Middle frontal gyrus (tissue), 1 donor: ENCODE measurements around the gene ARHGAP32.
"Not testable (repeated sequence)": the region's sequence is repeated elsewhere in the genome, so short reads cannot be mapped to it uniquely, and the experiment has no call there.

Experiments
- DNase-seq: peaks from one replicate; pipeline ENCODE4 v3.0.0-alpha.2; 2015; ENCODE audit warnings: low spot score; ENCODE audit errors: extremely low spot score

Gene ARHGAP32

DNA sequence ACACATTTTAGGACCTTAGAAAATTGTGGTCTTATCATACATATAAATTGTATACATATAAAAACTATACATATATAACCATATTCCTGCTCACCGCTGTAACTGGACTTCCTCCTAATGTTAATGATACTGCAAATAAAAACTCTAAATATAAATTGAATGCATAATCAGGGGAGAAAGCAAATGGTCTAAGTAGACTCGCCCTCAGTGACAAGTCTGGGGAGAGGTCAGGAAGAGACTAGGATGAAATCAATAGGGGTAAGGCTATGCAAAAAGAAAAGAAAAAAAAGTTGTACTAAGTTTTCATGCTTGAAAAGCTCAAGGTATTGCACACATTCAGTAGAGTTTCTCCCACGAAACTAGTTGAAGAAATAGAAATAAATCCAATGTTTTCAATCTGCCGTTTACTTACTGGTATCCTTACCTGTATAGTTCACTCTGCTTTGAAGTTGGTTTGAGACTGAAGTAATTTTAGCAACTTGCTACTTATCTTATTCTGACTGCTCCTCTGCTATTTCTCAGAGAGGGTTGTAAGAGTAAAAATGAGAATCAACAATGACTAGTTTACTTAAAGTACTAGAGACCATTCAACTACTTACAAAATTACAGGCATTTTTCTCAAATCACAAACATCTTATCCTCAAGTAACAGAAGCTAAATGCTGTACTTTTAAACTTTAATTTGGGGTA is 12.2 kb upstream of the ARHGAP32 start:
- DNase-seq = no peak

DNA sequence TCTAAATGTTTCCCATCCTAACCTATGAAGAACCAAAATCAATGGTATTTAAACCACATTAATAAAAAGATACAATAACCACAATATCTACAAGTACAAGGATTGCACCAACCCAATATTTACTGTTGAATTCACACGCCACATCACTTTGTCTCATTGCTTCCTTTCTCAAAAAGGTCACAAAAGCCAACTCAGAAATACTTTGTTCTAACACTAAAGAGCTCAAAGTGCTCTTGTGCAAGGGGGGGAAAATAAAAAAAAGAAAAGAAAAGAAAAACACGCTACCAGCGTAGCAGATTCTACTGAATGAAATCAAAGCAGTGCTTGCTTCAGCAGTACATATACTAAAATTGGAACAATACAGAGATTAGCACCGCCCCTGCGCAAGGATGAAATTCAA is 10.5 kb upstream of the ARHGAP32 start:
- no peak for DNase-seq

DNA sequence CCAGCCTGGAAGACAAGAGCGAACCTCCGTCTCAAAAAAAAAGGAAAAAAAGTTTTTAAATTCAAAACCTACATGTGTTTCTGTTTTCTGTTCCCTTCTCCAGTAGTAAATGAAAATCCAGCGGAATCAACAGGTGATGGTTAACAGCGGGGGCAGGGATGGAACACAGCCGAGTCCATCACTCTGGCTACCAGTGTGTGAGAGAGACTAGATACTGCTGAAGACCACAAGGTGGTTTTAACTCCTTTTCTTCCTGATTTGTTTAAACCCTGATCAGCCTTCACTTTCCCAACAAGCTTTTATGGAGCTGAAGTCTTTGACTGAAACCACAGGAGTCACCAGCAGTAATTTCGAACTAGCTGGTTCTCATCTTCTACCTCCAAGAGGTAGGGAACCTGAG is 3.6 kb upstream of the ARHGAP32 start:
- no peak for DNase-seq

DNA sequence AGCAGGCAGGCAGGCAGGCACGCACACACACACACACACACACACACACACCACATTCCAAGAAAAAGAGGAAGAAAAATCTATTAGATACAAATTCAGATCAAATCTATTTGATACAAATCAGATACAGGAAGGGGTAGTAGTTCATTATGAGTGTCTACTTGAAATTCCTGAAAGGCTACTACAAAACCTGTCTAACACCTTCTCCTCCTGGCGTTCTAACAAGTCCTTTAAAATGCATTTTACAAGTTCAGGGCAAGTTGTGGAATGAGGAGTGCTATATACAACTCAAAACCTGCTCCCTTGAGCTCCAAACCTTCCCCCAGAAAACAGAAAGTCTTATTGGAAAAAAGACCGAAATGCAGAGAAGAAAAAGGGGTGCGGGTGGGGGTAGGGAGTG is 476 bp downstream of the ARHGAP32 start:
- no peak for DNase-seq

DNA sequence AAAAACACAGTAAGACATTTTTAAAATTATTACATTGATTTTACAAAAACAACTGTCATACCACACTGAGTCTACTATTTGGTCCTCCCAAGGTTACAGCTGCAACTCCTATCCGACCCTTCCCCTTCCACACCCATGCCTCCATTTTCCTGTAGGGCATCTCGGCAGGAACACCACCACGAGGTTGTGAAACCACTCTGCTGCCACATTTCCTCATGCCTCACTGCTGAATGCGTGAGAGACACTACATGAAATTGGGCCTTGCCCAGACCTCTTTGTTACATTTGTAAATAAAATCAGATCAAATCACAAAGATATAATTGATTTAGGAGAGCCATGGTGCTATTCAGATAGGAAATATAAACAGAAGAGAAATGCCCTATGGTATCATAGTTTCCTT is 2.0 kb downstream of the ARHGAP32 start:
- no peak for DNase-seq

DNA sequence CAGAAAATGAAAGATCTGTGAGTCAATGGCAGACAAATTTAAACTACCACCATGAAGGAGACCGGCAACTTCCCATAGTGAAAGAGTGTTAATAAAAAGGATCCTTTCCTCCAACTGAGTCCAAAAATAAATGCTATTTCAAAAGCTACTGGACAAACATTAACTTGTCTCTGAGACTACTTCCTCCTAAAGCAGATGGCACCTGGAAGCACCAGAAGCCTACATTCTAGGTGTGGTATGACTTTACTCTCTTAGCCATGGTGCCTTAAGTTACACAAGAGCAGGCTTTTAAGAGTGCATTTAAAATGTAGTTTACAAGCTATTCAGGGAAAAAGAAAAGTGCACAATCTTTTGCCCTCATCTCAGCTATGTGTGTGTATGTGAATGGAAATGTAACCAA is 2.5 kb downstream of the ARHGAP32 start:
- DNase-seq = no peak

DNA sequence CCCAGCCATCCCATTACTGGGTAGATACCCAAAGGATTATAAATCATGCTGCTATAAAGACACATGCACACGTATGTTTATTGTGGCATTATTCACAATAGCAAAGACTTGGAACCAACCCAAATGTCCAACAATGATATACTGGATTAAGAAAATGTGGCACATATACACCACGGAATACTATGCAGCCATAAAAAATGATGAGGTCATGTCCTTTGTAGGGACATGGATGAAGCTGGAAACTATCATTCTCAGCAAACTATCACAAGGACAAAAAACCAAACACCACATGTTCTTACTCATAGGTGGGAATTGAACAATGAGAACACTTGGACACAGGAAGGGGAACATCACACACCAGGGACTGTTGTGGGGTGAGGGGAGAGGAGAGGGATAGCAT is 7.0 kb downstream of the ARHGAP32 start:
- not testable (repeated sequence) for DNase-seq

DNA sequence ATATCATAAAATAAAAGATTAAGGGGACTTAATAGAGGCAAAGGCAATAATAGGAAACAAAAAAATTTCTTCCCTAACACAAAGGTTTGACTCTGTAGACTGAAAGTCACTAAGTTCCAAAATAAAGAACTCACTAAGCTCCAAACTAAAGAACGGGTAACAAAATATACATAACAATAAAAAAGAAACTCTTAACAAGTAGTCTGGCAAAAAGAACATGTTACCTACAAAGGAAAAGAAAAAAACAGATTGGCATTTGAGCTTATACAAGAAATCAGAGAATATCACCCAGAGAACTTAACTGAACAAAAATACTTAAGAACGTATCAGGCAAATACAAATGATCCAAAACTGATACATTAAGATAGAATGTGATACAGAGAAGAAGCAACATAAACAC is 7.5 kb downstream of the ARHGAP32 start:
- DNase-seq = no peak

DNA sequence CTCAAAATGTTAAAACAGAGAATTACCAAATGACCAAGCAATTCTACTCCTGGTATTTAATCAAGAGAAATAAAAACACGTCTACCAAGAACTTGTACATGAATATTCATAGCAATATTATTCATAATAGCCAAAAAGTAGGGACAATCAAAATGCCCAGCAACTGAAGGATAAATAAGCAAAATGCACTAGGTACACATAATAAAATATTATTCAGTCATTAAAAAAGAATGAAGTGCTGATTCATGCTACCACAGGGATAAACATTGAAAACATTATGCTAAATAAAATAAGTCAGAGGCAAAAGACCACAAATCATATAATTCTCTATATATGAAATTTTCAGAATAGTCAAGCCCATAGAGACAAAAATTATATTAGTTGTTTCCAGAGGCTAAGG is 24.8 kb downstream of the ARHGAP32 start:
- DNase-seq = no peak

DNA sequence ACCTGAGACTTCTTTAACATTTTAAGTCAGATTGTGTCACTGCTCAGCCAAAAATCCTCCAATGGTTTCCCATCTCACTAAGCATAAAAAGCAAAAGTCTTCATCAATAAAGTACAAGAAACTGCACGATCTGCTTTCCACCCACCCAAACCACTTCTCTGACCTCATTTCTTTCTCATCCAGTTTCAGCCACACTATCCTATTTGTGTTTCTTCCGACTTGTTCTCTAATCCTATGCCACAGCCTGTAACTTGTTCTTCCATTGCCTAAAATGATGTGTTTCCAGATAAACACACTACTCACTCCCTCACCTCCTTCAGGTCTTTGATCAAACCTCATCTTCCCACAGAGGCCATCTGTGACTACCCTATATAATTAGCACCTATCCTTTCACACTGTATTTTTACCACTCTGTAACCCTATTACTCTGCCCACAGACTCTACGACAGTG is 28.4 kb downstream of the ARHGAP32 start:
- no peak for DNase-seq

DNA sequence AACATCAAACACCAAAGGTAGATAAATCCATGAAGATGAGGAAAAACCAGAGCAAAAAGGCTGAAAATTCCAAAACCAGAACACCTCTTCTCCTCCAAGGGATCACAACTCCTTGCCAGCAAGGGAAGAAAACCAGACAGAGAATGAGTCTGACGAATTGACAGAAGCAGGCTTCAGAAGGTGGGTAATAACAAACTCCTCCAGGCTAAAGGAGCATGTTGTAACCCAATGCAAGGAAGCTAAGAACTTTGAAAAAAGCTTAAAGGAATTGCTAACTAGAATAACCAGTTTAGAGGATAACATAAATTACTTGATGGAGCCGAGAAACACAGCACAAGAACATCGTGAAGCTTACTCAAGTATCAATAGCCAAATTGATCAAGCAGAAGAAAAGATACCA is 35.0 kb downstream of the ARHGAP32 start:
- DNase-seq = not testable (repeated sequence)

DNA sequence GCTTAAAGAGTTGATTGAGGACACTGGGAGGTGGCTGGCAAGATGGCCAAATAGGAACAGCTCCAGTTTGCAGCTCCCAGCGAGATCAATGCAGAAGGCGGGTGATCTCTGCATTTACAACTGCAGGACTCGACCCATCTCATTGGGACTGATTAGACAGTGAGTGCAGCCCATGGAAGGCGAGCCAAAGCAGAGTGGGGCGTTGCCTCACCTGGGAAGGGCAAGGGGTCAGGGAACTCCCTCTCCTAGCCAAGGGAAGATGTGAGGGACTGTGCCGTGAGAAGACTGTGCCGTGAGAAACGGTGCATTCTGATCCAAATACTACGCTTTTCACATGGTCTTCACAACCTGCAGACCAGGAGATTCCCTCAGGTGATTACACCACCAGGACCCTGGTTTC is 36.4 kb downstream of the ARHGAP32 start:
- DNase-seq = no peak

DNA sequence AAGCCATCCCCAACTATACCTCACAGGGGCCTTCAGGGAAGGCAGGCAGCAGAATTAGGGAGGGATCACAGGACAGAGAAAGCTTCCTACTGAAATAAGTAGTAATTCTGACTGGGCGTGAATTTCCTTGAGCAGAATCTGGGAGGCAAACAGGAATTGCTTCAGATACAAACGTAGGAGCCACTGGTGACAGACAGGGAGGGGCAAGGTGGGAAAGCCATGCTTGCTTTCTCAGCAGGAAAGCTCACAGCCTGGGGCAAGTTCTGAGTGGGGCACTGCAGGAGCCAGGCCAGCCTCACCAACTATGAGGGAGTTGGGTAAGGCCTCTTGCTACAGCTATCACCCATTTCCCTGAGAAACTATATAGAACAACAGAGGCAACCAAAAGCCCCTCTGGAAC is 43.6 kb downstream of the ARHGAP32 start:
- DNase-seq = no peak

DNA sequence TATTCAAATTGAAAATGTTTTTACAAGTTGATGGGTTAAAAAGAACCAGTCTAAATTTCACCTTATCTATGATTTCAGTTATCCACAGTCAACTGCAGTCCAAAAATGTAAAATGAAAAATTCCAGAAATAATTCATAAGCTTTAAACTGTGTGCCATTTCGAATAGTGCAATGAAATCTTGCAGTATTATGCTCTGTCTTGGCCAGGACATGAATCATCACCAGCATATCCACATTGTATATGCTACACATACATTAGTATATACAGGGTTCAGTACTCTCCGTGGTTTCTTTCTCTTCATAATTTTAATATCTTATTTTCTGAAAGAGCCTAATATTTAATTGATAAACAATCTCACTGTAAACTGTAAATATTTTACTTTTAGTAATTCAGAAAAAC is 45.9 kb downstream of the ARHGAP32 start:
- DNase-seq = no peak

DNA sequence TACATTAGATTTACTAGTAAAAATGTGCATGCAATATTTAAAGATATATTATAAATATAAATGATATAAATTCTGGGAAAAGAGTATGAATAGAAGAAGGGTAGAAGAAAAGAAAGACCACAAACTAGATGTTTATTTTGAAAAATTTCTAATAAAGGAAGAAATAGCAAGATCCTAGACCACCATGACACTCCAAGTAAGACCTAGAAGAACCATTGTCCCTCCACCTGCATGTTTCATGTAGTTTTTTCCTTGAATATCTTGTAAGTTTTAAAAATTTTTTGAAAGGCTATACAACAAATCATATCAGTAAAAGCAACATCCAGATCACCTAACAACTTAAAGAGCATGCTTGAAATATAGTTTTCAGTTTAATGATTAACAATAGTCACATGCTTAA is 46.8 kb downstream of the ARHGAP32 start:
- no peak for DNase-seq

DNA sequence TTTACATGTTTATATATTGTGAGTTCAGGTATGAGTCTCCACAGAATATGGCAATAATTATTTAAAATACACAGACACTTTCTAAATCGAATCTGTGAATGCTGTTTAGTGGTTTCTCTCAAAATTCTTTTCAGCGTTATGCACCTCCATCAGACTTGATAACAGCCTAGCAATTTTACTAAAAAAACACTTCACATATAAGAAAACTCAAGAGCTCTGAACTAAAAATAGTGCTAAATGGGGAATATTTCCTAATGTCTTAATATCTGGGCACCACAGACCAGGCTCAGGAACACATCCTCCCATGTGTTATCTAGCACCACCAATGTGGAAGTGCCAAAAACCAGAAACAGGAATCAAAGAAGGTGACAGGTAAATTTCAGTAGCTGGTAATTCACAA is 47.9 kb downstream of the ARHGAP32 start:
- DNase-seq = no peak

DNA sequence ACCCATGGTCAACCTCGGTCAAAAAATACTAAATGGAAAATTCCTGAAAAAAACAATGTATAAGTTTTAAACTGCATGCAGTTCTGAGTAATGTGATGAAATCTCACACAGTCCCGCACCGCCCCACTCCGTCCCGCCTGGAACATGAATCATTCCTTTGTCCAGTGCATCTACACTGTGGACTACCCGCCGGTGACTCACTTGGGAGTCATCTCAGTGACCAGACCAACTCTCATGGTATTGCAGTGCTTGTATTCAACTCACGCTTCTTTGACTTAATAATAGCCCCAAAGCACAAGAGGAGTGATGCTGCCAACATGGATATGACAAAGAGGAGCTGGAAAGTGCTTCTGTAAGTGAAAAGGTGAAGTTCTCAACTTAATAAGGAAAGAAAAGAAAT is 48.8 kb downstream of the ARHGAP32 start:
- DNase-seq = no peak

DNA sequence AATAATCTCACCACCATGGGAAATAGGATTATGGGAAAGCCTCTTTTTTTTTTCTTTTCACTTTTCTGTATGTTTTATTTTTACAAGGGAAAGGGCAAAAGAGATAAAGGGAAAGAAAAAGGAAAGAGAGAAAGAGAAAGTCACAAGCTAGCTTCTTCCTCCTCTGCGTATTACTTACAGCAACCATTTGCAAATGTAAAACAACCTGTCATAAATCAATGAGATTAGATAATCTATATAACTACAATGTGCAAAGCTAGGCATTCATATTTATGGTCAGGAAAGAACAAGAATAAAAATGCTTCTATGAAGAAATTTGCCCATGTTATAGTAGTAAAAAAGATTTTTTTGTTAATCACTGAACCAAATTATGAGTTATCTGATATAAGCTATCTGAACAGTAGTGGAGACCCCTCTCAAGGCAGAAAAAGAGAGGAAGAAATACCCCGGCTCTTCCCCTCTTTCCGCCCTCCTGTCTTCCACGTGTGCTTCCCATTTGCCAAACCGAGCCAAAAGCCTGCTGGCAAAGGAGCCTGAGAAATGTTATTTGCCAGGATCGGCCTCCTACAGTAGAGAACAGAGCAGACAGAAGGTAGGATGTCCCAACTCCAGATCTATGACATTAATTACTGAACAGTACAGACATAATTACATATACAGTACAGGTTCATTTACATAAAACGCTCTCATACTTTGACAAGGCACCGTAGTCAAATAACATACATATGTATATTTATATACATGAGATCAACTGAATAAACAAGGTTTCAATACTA is 50.2 kb downstream of the ARHGAP32 start:
- DNase-seq = no peak

DNA sequence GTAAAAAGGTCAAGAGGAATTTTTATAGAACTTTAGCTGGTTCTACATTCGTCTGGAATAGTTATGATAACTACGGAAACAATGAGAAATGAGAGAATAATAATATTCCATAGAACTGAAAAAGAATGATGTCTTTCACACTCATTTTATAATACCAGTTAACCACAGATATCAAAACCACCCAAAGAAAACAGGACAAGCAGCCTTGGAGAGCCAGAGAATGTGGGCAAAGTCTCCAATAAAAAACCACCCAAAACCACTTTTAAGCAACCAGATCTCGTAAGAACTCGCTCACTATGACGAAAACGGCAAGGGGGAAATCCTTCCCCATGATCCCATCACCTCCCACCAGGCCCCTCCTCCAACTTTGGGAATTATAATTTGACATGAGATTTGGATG is 60.8 kb downstream of the ARHGAP32 start:
- DNase-seq = no peak

DNA sequence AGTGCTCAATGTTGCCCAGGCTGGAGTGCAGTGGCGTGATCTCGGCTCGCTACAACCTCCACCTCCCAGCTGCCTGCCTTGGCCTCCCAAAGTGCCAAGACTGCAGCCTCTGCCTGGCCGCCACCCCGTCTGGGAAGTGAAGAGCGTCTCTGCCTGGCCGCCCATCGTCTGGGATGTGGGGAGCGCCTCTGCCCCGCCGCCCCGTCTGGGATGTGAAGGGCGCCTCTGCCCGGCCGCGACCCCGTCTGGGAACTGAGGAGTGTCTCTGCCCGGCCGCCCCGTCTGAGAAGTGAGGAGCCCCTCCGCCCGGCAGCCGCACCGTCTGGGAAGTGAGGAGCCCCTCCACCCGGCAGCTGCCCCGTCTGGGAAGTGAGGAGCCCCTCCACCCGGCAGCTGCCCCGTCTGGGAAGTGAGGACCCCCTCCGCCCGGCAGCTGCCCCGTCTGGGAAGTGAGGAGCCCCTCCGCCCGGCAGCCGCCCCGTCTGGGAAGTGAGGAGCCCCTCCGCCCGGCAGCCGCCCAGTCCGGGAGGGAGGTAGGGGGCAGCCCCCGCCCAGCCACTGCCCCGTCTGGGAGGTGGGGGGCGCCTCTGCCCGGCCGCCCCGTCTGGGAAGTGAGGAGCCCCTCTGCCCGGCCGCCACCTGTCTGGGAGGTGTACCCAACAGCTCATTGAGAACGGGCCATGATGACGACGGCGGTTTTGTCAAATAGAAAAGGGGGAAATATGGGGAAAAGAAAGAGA is 63.1 kb downstream of the ARHGAP32 start:
- DNase-seq = not testable (repeated sequence)

DNA sequence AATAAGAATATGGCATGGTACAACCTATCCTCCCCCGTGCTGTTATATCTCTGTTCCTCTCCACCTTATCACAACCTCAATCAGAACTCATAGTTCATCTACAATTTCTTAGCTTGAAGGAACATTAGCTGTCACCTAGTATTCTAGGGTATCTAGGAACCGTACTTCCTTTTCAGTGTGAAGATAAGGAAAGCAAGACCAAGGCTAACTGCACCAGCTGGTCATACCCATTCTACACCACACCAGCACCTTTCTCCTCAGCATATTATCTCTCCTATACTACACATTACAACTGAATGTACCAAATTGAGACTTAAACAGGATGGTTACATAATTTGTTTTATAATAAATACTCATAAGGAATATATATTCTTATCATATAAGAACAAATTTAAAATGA is 73.1 kb downstream of the ARHGAP32 start:
- no peak for DNase-seq

DNA sequence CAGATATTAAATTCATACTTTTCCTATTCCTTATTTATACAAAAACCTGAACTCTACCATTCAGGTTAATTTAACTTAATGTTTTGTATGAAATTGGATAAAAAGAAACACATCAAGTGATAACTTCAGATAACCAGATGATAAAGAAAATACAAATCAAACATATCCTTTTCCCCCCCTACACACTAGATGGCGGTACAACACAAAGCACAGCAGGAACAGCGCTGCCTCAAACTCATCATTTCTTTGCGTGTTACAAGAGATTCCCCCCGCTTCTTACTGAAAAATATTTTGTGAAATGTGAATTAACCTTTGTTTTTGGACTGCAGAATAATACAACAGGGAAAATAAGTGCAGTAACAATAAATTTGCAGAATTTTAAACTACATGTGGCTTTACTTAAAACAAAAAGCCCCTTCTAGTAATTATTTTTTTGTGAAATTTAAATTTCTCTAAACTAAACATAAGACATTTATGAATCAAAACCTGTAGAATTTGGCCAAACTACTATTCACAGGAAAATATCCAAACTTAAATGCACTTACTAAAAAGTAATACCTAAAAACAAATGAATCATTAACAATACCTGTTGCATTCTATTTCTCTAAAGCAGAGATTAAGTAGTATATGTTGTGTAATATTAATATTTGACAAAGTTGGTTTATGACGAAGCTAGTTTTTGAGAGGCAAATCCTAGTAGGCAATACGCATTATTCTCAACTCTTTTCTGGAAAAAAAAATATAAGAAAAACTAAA is 74.4 kb downstream of the ARHGAP32 start:
- peak; percentile 46 for DNase-seq
